Suprapubic skin (tissue), 4 donors: Measurements from ENCODE around the gene GFPT1.

ENCODE experiments used
- CTCF ChIP-seq, 2 donors: fragments of 200-600 bp in 1 of 2; fragments of 450-650 bp in 1 of 2; sonication (generic) in 1 of 2; IDR thresholded peaks; one replicate each; pipeline ENCODE4 v1.5.1; 2016 to 2019; ENCODE audit warnings: antibody characterized with exemption in 2 of 2, mild to moderate bottlenecking in 1 of 2, moderate library complexity in 1 of 2
- POLR2A ChIP-seq, 2 donors: fragments of 450-650 bp; IDR thresholded peaks; one replicate each; pipeline ENCODE4 v1.6.1; 2017; ENCODE audit warnings: antibody characterized with exemption in 2 of 2, mild to moderate bottlenecking in 2 of 2, moderate library complexity in 2 of 2
- POLR2AphosphoS5 ChIP-seq, 3 donors: sonication (generic); formaldehyde crosslinking; IDR thresholded peaks; one replicate each; pipeline ENCODE4 v1.6.1; 2017; ENCODE audit warnings: antibody characterized with exemption in 3 of 3

GRCh38 chr2:69271831-69272257 is 115.2 kb downstream of the GFPT1 start:
- TF ChIP-seq POLR2A (IDR thresholded peaks at IDR 0.05), result no peak
- TF ChIP-seq CTCF (IDR thresholded peaks at IDR 0.05), result no peak
- no peak for TF ChIP-seq POLR2AphosphoS5 (IDR thresholded peaks at IDR 0.05)
